Stimulated activated CD4-positive, alpha-beta T cell treated with anti-CD3 and anti-CD28 coated beads, Interleukin-2, amount 100 ng/mL, for 48 hours (primary cell): ENCODE results near the gene ASIC4.
A peak's percentile ranks its signal among the peaks of the same experiment; 100 is the strongest.

ENCODE experiments used
- DNase-seq, 2 donors: peaks; one replicate each; pipeline ENCODE4 v3.0.0-alpha.2; 2020

The ASIC4 gene

DNA sequence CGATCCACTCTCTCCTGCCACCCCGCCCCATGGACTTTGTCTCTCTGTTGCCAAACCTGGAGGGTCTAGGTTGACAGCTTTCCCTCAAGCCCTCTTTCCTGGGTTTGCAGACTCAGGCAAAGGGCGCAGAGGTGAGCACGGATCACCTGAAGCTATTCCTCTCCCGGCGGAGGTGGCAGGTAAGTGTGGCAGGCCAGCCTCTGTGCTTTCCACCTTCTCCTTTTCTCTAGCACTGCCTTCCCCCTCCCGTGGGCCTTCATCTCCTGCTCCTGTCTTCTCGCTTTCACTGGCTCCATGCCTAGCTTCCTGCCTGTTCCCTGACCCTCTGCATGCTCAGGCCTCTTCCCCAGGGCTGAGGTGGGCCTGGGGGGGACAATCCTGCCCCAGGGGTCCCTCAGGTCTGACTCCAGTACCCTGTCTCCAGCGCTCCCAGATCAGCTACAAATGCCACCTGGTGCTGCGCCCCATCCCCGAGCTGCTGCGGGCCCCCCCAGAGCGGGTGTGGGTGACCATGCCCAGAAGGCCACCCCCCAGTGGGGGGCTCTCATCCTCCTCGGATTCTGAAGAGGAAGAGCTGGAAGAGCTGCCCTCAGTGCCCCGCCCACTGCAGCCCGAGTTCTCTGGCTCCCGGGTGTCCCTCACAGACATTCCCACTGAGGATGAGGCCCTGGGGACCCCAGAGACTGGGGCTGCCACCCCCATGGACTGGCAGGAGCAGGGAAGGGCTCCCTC lies 31.4 kb upstream of the ASIC4 start:
- DNase-seq, result no peak

DNA sequence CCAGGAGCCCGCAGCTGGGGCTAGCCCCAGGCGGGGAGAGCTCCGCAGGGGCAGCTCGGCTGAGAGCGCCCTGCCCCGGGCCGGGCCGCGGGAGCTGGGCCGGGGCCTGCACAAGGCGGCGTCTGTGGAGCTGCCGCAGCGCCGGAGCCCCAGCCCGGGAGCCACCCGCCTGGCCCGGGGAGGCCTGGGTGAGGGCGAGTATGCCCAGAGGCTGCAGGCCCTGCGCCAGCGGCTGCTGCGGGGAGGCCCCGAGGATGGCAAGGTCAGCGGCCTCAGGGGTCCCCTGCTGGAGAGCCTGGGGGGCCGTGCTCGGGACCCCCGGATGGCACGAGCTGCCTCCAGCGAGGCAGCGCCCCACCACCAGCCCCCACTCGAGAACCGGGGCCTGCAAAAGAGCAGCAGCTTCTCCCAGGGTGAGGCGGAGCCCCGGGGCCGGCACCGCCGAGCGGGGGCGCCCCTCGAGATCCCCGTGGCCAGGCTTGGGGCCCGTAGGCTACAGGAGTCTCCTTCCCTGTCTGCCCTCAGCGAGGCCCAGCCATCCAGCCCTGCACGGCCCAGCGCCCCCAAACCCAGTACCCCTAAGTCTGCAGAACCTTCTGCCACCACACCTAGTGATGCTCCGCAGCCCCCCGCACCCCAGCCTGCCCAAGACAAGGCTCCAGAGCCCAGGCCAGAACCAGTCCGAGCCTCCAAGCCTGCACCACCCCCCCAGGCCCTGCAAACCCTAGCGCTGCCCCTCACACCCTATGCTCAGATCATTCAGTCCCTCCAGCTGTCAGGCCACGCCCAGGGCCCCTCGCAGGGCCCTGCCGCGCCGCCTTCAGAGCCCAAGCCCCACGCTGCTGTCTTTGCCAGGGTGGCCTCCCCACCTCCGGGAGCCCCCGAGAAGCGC lies 30.6 kb upstream of the ASIC4 start:
- no peak for DNase-seq

DNA sequence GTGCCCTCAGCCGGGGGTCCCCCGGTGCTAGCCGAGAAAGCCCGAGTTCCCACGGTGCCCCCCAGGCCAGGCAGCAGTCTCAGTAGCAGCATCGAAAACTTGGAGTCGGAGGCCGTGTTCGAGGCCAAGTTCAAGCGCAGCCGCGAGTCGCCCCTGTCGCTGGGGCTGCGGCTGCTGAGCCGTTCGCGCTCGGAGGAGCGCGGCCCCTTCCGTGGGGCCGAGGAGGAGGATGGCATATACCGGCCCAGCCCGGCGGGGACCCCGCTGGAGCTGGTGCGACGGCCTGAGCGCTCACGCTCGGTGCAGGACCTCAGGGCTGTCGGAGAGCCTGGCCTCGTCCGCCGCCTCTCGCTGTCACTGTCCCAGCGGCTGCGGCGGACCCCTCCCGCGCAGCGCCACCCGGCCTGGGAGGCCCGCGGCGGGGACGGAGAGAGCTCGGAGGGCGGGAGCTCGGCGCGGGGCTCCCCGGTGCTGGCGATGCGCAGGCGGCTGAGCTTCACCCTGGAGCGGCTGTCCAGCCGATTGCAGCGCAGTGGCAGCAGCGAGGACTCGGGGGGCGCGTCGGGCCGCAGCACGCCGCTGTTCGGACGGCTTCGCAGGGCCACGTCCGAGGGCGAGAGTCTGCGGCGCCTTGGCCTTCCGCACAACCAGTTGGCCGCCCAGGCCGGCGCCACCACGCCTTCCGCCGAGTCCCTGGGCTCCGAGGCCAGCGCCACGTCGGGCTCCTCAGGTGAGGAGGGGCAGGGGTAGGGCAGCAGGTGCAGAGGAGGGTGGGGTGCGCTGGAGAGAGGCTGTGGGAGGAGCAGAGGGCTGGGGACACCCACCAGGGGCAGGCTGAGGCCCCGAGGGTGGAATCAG lies 29.7 kb upstream of the ASIC4 start:
- DNase-seq, result no peak

DNA sequence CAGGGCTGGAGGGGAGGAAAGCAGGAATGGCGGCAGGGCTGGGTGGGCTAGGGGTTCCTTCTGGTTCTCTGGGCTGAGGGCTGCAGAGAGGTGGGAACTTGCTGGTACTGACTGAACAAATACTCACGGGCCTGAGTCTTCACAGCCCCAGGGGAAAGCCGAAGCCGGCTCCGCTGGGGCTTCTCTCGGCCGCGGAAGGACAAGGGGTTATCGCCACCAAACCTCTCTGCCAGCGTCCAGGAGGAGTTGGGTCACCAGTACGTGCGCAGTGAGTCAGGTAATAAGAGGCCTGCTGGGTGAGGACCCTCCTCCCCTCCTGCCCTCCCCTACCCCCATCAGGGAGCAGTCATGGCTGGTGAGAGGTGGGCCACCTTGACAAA lies 29.1 kb upstream of the ASIC4 start:
- DNase-seq, result no peak

DNA sequence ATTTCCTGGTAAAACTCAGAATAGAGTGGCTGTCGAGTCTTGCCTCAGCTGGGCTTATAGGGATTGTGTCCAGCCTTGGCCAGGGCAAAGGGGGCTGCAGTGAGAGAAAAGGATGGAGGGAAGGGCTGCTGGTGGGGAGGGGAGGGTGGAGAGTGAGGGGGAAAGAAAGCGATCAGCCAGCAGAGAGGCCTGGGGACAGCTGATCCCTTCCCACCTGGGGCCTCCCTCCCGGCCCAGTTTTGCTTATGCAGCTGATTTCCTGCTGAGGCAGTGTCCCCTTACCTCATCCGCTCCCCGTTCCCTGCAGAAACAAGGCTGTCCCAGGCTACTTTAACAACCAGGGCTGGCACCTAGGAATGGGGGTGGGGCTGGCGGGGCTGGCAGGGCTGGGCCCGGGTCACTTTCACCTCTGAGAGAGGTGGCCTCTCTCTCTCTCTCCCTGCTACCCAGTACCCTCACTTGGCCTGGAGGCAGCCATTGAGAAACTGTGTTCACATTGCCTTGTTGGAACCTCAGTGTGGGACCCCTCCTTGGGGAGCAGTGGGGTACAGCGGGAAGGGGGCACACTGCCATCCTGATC lies 27.8 kb upstream of the ASIC4 start:
- no peak for DNase-seq

DNA sequence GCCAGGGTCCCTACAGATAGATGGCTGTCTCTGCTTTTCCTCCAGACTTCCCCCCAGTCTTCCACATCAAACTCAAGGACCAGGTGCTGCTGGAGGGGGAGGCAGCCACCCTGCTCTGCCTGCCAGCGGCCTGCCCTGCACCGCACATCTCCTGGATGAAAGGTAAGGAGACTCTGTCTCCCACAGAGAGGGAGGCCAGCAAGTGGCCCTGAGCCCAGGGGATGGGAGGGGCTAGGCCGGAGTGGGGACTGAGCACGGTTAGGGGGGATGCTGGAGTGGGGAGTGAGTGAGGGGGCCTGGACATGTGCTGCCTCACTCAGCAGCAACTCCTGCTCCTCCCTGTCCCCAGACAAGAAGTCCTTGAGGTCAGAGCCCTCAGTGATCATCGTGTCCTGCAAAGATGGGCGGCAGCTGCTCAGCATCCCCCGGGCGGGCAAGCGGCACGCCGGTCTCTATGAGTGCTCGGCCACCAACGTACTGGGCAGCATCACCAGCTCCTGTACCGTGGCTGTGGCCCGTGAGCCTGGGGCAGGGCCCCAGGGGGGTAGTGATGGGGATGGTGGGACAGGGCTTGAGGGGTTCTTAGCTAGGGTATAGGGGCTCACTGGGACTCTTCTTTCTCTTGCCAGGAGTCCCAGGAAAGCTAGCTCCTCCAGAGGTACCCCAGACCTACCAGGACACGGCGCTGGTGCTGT lies 26.0 kb upstream of the ASIC4 start:
- DNase-seq, result no peak

DNA sequence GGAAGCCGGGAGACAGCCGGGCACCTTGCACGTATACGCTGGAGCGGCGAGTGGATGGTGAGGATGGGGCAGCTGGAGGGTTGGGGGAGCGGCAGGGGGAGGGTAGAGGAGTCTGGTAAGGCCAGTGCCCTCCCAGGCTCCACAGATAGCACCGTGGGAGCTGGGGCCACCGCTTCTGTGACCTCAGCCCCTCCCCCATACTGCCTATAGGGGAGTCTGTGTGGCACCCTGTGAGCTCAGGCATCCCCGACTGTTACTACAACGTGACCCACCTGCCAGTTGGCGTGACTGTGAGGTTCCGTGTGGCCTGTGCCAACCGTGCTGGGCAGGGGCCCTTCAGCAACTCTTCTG lies 25.5 kb upstream of the ASIC4 start:
- DNase-seq, result no peak

DNA sequence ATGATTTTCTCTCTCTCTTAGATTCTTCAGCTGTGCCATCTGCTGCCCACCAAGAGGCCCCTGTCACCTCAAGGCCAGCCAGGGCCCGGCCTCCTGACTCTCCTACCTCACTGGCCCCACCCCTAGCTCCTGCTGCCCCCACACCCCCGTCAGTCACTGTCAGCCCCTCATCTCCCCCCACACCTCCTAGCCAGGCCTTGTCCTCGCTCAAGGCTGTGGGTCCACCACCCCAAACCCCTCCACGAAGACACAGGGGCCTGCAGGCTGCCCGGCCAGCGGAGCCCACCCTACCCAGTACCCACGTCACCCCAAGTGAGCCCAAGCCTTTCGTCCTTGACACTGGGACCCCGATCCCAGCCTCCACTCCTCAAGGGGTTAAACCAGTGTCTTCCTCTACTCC lies 25.0 kb upstream of the ASIC4 start:
- no peak for DNase-seq

DNA sequence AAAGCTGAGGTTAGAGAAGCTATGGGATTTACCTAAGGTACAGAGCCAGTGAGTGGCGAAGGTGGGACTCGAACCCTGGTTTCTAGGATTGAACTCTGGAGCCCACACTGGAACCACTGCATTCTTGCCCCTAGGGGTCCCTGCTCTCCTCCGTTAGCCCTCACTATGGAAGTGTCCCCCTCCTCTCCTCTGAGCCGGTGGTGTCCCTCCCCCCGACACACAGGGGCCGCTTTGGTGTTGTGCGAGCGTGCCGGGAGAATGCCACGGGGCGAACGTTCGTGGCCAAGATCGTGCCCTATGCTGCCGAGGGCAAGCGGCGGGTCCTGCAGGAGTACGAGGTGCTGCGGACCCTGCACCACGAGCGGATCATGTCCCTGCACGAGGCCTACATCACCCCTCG lies 24.1 kb upstream of the ASIC4 start:
- no peak for DNase-seq

DNA sequence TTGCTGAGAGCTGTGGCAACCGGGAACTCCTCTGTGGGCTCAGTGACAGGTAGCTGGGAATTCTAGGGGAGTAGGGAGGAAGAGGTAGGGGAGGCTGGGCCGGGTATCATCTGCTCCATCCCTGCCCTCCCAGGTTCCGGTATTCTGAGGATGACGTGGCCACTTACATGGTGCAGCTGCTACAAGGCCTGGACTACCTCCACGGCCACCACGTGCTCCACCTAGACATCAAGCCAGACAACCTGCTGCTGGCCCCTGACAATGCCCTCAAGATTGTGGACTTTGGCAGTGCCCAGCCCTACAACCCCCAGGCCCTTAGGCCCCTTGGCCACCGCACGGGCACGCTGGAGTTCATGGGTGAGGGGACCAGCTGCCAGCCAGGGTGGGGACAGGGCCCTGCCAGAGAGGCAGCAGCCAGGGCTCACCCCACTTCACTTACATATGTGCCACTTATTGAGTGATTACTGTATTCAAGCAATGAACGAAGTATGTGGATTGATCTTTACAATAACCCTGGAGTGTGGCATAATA lies 23.6 kb upstream of the ASIC4 start:
- DNase-seq, result no peak

DNA sequence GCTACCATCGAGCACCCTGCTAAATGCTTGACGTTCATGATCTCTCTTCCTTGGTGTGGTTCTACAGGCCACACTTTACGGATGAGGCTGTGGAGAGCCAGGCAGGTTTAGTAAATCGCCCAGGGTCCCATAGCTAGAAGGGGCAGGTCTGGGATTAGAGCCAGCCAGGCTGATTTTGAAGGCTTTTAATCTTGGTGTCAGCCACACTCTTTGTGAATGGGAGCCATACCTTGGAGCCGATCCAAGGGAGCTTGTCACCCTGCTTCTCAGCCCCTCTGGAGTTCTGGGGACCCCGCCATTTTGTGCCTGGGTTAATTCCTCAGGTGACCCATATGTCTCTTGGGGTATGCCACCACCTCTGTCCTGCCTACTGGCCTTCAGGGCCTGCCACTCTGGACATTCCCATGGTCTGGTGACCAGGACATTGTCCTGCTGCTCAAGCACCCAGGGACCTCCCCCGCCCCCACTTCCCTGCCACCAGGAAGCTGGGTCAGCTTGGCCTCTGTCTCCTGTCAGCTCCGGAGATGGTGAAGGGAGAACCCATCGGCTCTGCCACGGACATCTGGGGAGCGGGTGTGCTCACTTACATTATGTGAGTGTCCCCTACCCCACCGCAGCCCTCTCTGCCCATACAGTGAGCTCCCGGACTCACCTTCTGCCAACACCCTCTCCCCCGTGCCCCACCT lies 22.9 kb upstream of the ASIC4 start:
- DNase-seq, result no peak

DNA sequence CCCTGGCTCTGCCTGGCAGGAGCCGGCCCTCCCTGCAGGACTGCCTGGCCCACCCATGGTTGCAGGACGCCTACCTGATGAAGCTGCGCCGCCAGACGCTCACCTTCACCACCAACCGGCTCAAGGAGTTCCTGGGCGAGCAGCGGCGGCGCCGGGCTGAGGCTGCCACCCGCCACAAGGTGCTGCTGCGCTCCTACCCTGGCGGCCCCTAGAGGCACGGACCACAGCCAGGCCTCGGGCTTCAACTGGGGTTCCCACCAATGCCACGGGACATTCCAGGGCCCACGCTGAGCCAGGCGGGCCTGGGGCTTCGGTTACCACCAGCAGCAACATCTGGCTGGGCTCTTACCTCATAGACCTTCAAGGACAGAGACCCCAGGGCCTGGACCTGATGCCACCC lies 21.7 kb upstream of the ASIC4 start:
- no peak for DNase-seq

DNA sequence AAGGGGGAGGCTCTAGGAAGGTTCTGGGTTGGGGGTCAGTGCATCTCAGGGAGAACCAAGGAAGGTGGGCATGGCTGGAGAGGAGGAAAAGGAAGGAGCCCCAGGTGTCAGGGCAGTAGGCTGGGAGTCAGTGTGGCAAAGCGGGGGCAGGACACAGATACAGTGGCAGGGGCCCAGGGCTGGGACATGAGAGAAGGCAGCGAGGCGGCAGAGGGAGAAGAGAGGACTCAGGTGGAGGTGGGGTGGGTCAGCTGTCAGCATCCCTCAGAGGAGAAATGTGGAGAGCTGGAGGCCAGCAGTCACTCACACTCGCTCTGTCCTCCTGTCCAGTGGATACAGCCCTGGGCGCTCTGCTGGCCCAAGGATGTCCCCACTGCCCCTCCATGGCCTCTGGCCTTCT lies 21.2 kb upstream of the ASIC4 start:
- DNase-seq, result no peak

DNA sequence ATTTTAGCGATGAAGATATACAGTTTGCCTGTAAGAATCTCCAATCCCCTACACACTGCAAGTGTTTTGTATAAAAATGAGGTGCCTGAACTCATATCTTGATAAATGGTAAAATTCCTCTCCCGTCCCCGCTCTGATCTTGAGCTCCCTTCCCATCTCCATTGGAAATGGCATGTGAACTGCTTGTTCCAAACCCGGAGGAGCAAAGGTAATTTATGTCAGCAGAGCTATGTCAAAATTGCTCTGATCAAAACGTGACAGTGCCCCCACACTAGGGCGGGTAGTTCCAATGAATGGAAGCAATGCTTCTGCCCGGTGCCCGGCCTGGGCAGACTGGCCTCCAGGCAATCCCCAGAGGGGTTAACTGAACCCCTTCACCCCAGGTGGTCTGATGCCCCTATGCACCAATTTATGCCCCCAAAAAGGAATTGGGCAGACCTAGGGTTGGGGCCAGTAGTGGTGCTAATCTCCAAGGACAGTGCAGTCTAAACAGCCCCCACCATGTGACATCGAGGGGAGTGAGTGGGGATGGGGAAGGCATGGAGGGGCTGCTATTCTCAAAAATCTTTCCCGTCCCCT lies 19.2 kb upstream of the ASIC4 start:
- no peak for DNase-seq

DNA sequence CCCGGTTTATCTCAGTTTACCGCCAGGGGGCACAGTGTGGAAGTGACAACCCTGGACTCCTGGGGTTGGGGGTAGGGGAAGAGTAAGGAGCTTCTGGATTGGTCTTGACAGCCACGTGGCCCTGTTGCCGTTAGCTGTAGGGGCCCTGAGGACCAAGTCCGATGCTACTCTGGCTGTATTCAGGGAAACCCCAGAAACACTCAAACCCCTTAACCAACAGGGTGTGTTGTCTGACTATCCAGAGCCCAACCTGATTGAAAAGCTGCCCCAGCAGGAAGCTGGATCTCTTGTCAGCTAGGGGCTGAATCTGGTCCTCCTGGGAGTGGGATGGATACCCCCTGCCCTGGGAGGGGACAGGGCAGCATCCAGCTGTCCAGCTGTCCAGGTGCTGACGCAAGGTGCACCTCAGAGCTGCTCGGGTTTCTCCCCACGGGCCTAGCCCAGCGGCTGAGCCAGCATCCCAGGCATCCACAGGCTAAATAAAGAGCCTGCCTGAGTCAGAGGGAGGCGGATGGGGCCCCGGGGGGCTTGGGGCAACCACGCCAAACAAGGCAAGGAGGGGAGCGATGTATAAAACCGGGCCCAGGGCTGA lies 18.7 kb upstream of the ASIC4 start:
- DNase-seq, result peak; percentile 54 to 58

DNA sequence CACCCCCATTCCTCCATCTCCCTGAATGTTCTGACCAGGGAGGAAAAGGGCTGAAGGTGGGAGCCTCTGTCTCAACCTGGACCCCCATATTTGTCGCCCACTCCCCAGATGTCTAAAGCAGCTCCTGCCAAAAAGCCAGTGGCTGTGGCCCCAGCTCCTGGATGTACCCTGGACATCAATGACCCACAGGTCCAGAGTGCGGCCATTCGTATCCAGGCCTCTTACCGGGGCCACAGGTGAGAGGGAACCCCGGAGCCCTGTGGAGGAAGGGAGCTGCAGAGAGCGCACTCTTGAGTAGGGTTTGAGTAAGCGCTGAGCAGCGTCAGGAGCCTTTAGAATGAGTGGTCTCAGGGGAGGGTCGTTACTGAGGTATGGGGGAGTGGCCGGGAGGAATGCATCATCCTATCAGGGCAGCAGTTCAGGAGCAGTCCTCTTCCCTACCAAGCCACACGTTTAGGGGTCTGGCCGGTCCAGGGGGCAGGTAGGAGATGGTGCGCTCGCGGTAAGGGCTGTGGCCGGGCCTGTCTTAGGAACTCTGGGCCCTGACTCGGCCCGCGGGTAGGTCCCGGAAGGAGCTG lies 17.9 kb upstream of the ASIC4 start:
- DNase-seq, result no peak

DNA sequence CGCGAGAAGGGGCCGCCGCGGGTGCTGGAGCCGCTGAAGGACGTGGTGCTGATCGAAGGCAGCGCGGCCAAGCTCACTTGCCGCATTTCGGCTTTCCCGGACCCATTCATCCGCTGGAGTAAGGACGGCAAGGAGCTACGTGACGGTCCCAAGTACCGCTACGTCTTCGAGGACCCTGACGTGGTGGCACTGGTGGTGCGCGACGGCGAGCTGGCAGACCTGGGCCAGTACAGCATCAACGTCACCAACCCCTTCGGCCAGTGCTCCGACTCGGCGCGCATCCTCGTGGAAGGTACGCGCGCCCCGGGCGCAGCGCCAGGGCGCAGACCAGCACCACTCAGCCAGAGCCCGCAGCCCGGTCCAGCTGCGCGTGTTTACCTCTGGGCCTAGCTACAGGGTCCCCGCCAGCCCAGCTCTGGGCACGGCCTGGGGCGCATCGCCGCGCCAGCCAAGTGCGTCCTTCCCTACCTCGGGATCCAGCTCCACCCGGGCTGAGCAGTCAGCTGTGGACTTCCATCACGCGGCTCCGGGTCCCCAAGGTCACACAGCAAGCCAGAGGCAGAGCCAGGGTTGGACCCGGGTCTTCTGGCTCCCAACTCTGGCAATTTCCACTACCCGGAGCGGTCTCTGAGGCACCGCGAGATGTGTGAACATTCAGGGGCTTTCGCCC lies 17.3 kb upstream of the ASIC4 start:
- no peak for DNase-seq

DNA sequence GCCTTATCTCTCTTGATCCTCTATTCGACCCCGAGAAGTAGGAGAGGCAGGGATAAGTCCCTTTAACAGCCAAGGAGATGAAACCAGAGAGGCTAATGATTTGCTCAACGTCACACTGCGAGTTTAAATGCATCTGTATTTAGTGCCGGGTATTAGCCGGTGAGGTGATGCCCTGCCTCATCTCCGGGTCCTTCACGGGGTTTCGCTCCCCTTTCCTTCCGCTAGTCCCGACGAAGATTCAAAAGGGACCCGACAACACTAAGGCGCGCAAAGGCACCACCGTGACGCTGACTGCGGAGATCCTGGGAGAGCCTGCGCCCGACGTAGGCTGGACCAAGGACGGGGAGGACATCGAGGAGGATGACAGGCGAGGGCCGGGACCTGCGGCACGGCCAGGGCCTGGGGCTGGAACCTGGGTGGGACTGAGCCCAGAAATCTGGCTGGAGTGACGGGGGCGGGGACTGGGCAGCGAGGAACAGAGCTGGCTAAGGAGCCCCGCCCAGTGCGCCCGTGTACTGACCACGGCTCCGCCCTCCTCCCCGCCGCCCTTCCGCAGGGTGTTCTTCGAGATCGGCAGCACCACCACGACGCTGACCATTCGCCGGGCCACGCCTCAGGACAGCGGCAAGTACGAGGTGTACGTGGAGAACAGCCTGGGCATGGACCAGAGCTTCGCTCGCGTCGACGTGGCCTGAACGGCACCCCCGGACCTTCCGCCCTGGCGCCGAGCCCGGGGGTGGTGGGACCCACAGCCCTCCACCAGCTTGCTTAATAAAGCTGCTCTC lies 16.6 kb upstream of the ASIC4 start:
- DNase-seq, result no peak
